ENCODE measurements around the gene HPSE2.

The HPSE2 gene

GRCh38 chr10:98418665-98419468 is 816.8 kb downstream of the HPSE2 start:
- FAIRE-seq, result no peak
- DNase-seq (ENCODE audit: low spot score), result no peak

DNA sequence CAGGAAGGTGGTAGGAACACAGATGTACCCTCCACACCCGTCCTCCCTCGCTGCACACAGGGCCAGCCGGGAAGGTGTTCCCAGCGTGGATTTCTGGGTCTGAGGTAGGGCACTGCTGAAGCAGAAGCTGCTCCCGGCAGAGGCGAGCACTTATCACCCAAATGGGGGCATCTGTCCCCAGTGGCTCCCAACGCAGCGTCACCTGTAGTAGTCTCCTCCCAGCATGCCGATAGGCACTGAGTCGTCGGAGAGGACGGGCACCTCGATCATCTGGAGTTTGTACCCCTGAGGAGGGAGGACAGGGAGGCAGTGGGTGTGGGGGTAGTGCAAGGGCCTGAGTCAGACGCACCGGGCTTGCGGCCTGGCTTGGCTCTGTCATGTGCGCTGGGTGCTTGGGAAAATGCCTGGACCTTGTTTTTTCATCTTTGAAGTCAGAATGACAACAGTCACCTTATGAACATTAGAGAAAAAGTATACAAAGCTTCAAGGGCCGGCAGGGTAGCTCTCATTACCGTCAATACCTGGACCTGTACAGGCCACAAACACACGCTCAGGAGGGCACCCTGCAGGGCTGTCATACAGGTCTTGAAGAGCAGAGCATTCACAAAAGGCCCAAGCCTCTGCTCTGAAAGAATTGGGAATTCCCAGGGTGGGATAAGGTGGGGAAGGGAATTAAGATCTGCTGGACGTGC is 817.5 kb downstream of the HPSE2 start:
- DNase-seq (ENCODE audit: low spot score), result no peak
- FAIRE-seq, result no peak

DNA sequence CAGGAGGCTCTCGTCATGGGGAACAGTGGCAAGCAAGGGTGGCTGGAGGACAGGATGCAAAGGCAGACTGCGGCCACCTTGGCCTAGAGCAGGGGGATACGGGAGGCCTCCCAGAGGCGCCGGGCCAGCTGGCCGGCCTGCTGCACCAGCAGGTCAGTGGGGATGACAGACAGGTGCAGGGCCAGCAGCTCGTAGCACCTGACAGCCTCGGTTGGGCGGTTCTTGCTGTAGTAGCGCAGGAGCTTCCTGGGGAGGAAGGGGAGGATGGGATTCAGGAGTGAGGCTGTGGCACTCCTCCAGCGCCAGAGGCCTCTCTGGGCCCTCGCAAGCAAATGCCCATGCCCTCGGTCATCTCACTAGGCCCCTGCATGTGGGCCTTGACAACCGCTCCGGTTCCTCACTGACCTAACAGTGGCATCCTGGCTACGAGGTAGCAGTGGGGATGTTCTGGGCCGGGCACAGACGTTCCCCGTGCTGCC is 818.1 kb downstream of the HPSE2 start:
- DNase-seq (ENCODE audit: low spot score) (no peak), FAIRE-seq (no peak)

- FAIRE-seq (no peak), DNase-seq (ENCODE audit: low spot score) (no peak)
Observed at GRCh38 chr10:98416606-98417388, 818.9 kb downstream of the HPSE2 start.

DNA sequence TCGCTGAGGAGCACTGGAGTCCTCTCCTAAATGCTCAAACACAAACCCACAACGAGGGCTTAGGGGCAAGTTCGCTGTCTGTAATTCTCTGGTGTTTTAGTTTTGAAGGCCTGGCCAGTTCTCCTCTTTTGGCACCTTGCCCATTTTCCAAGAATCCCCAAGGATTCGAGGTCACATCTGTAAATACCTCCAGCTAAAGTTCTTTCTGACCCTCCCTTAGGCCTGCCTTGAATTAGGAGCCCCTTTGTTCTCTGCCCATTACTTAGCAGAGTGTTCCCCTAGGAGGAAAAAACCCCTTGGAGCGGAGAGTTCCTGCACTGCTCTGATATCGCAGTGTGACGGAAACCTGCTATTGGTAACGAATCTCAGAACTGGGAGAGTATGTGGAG is 819.9 kb downstream of the HPSE2 start:
- no peak for DNase-seq (ENCODE audit: low spot score)
- no peak for FAIRE-seq

DNA sequence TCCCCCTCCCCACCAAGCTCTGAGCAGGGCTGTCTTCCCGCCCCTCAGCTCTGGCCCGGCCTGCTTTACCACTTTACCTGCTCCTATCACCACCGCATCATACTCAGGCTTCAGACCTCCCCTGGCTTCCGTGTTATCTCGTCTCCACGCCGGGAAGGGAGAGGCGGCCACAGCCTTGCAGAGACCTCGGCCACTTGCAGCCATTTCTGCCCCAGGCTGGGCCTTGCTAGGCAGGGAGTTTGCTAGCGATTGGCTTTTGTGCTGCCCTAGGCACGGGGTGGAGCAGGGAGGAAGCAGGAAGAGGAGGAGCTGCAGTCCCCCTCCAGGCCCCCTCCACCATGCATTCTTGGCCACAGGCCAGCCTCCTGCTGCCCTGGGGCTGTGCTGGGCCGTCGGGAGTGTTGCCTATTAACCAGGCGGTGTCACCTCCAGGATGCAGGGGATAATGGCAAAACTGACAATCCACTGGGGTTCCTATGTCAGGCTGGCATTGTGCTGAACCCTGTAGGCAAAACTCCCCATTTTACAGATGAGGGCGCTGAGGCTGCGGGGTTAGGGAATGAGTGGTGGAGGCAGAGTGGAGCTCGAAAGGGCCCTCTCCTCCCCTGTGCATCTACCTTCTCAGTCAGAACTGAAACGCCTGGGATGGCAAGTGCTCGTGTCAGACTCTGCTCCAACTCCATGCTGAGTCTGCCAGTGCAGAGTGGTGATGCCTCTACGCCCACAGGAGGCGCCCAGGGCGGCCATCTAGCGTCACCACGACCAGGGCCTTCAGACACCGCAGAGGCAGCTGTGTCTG is 820.5 kb downstream of the HPSE2 start, which contains the start of gene PYROXD2:
Gene PYROXD2, minus strand, starts transcription at position 251 of the 799 bp plus-strand sequence. Its CDS starts 47 bp downstream, at position 204.
- DNase-seq (ENCODE audit: low spot score) (peak; percentile 98), FAIRE-seq (peak; percentile 95)

- FAIRE-seq, result no peak
Observed at GRCh38 chr10:98414578-98414931, 821.1 kb downstream of the HPSE2 start.

GRCh38 chr10:98411768-98412167 is 823.9 kb downstream of the HPSE2 start:
- DNase-seq (ENCODE audit: low spot score) (no peak), FAIRE-seq (no peak)

More at GRCh38 chr10:98414578-98414931, 821.1 kb downstream of the HPSE2 start:
- no peak for DNase-seq (ENCODE audit: low spot score)

DNA sequence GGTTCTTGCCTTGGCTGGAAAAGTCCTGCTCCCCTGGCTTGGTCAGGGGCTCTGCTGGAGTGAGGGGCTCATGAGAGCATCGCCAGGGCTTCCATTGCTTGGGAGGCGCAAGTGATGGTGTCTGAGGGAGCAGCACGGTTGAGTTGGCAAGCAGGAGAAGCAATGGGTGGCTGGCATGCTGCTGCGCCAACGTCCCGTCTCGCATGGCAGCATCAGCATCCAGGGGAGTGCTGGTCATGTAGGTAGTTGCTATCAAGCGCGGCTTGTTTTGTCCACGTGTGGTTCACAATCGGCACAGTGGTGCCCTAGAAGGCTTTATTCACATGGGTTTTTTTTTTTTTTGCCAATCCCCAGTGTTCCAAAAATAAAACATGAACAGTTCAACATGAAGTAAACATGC is 824.5 kb downstream of the HPSE2 start:
- no peak for DNase-seq (ENCODE audit: low spot score)
- no peak for FAIRE-seq

DNA sequence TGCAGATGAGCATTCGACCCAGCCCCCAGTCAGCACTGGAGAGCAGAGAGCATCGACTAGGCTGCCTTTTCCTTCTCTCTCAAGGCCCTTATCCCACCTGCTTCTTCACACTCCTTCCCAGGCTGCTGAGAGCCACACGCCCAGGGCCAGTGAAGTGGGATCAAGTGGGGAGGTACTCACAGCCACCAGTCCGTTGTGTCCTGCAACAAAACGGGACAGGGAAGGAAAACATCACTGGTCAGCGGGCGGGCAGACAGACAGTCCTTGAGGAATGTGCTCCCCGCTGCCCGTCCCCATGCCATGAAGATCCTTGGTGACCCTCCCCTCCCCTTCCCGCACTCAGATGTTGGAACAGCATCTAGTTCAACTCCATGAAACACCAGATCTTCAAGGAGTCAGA is 824.9 kb downstream of the HPSE2 start:
- no peak for DNase-seq (ENCODE audit: low spot score)
- FAIRE-seq, result no peak

DNA sequence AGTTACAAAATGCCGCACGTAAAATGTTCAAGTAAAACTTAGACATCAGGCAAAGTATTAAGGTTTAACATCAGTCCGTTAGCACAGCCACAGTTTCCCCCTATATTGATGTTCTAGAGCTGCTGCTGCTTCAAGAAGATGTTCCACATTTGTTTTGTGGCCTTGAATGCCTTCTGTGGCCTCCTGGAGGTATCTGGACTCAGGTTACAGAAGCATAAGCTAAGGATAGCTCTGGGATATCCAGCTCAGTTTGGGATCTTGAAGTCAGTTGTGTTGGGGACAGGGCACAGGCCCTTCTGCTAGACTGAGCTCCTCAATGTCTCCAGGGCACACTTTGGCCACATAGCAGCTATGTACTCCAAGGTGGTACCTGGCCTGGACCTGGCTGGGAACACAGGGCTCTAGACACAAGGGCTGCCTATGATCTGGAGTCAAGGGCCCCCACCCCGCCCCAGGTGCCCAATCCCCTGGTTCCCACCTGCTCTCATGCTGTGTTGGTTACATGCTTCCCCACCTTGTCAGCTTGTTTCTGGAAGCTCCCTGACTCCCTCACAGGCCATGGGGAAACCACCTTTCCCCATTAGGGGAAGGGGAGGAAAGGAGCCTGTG is 825.4 kb downstream of the HPSE2 start:
- no peak for DNase-seq (ENCODE audit: low spot score)
- no peak for FAIRE-seq

- no peak for FAIRE-seq
- no peak for DNase-seq (ENCODE audit: low spot score)
Observed at GRCh38 chr10:98408799-98409198, 826.9 kb downstream of the HPSE2 start.

GRCh38 chr10:98407744-98408241 is 827.9 kb downstream of the HPSE2 start:
- no peak for FAIRE-seq

More at GRCh38 chr10:98407744-98408241, 827.9 kb downstream of the HPSE2 start:
- DNase-seq (ENCODE audit: low spot score), result no peak

Measured in urothelium cell line (cell line).